ENCODE data around the gene OLFML2B.

OLFML2B gene

DNA sequence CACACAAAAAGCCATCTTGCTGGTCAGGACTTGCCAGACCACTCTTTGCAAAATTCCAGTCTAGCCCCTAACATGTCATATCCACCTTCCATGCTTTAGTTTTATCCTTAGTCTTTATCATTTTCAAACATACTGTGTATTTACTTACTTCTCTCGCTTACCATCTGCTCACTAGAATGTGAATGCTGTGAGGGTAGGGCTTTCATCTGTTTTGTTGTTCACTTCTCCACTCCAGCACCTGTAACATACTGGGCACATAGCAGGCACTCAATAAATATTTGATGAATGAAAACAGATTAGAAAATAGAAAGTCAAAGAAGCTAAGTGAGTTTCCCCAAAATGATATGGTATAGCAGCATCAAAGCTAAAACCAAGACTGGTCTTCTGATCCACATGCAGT is 79.9 kb downstream of the OLFML2B start:
- DNase-seq, result no peak

DNA sequence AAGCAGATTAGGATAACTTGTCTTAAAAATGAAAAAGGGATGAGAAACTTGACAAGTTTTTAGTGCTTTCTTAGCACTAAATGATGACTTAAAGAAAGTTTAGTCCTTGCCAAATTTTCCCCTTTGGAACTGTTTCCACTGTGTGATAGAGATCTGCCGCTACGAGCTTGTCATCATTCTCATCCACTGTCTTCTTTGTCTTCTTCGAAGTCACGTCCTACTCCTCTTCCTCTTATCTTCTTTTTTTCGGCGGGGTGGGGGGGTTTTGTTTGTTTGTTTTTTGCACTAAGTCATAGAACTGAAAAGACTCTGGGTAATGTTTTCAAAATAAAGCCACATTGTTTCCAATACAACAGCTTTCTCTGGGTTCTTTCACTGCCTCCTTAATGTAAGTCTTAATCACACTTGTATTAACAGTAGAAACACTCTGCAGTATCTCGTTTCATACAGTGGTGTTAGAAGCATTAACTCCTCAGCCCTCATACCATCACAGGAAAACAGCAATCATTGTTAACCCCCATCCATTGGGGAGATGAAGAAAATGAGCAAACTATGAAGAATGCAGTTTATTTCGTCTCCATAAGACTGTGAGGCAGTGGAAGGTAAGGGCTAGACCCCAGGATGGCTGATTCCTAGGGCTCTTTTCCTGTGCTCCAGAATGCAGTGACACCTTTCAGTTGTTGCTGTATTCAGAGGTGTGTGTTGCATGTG is 81.8 kb downstream of the OLFML2B start:
- no peak for DNase-seq

DNA sequence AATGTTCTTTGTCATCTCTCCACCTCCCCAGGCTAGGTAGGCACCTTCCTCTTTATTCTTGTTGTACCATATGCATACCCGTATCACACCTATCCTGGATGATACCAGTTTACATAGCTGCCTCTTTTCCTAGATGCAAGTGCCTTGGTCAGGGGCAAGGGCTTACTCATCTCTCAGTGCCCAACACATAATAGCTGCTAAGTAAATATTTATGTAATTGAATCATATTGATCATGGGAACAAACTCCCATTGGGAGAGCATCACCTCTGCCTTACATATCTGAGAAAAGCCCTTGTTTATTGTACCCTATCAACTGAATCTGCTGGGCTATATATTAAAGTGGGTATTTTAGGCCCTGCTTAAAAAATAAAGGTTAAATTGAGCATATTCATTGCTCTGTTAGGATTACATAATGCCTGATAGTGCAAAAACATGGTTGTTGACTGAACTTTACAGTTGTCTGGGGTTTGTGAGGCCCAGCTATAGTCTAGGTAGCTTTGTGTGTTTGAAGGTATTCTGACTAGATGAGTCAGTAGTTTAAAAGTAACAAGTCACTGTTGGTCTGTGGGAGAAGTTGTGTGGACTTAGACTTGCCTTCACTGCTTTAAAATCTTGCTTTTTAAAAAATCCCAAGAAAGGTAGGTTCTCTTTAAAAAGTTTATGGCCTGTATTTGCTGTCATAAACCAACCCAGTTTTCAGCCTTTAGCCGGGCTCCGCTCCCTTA is 82.6 kb downstream of the OLFML2B start:
- no peak for DNase-seq

DNA sequence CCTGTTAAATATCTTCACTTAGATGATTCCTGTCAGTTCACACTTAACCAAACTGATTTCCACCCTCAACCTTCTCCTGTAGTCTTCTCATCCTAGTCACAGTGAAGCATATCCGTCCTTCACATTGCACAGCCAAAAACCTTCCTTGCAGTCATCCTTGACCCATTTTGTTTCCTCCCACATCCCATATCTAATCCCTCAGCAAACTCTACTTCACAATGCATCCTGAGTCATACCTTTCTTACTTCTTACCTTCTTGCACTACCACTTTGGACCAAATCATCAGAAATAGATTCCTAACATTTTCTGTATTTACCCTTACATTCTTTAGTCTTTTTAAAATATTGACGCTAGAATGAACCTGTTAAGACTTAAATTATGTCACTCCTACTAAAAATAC is 86.9 kb downstream of the OLFML2B start:
- DNase-seq, result no peak

DNA sequence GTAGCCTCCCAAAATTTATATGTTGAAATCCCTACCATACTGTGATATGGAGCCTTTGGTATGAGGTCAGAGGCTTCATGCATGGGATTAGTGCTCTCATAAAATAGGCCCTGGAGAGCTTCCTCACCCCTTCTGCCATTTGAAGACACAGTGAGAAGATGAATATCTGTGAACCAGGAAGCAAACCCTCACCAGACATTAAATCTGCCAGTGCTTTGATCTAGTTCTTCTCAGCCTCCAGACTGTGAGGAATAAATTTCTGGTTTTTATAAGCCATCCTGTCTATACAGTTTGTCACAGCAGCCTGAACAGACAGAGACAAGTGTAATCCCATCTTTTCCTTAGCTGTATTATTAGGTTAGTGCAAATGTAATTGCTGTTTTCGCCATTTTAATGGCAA is 88.4 kb downstream of the OLFML2B start:
- DNase-seq, result no peak

DNA sequence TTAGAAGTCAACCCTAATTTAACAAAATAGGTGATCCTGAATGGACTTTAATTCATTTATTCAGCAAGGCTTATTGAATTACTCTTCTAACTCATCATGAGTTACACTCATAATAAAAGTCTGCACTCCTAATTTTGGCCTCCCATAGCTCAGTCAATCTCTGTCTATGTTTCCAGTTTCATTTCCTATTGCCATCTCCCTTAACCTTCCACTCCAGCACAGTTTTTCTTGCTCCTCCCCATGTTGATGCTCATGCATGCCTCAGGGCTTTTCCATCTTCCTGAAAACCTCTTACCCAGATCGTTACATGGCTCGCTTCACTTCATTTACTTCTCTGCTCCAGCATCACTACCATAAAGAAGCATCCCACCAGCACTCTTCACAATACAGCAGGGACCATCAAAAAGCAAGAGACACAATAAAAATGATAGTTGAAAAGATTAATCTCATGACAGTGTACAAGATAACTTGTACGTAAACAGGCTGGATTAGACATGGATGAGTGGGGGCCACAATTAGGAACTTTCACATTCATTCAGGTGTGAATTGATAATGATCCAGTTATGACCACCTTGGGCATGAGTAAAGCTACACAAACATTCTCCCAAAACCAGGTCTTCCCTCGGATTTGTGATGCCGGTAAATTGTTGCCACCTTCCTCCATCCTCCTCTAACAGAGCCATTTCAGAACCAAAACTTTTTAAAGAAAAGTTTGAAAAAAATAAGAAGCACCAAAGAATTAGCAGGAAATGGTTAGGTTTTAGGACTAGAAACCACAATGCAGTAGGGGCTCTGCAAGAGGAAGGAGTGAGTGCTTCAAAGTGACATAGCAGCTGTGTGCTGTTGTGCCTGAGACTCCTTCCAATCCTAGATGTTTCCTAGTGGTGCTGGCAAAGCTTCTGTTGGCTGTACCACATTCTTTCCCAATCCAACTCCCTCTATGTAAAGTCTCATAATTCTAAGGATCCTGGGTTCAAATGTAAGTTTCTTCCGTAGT is 89.8 kb downstream of the OLFML2B start:
- no peak for DNase-seq
